Liver (tissue), 9 donors: ENCODE measurements around the gene PATJ. TPM values are rescaled to one million over a fixed set of nuclear protein-coding genes. Genes with fewer than 3 reads are reported as not detected.

Experiments used
- DNase-seq: peaks from one replicate; pipeline ENCODE4 v3.0.0-alpha.2; 2017; ENCODE audit warnings: low spot score
- H3K27ac ChIP-seq, 2 donors: one replicate each; pipeline ENCODE4 v1.7.0; 2013; ENCODE audit warnings: inconsistent platforms in 2 of 2, low read length in 2 of 2, control low read depth in 1 of 2, low read depth in 1 of 2, mild to moderate bottlenecking in 1 of 2
- H3K27me3 ChIP-seq, 4 donors: one replicate each; pipeline versions ENCODE4 v1.6.1 to v1.7.0; 2013; ENCODE audit warnings: low read length in 3 of 4, inconsistent platforms in 1 of 4, mild to moderate bottlenecking in 1 of 4, moderate library complexity in 1 of 4; ENCODE audit not compliant: control insufficient read depth in 4 of 4, insufficient read depth in 4 of 4
- H3K36me3 ChIP-seq, 4 donors: one replicate each; pipeline versions ENCODE4 v1.6.1 to v1.7.0; 2013; ENCODE audit warnings: low read length in 3 of 4, mild to moderate bottlenecking in 3 of 4, low read depth in 1 of 4, moderate library complexity in 1 of 4; ENCODE audit not compliant: control insufficient read depth in 4 of 4, insufficient read depth in 3 of 4
- H3K4me1 ChIP-seq, 4 donors: one replicate each; pipeline versions ENCODE4 v1.6.1 to v1.7.0; 2013; ENCODE audit warnings: low read length in 3 of 4, mild to moderate bottlenecking in 3 of 4, moderate library complexity in 1 of 4; ENCODE audit not compliant: control insufficient read depth in 4 of 4, insufficient read depth in 4 of 4
- H3K4me3 ChIP-seq, 3 donors: one replicate each; pipeline versions ENCODE4 v1.6.1 to v1.7.0; 2013; ENCODE audit warnings: low read length in 3 of 3, control low read depth in 1 of 3, low read depth in 1 of 3, mild to moderate bottlenecking in 1 of 3
- H3K9ac ChIP-seq, 2 donors: one replicate each; pipeline ENCODE4 v1.7.0; 2013; ENCODE audit warnings: low read length in 2 of 2, mild to moderate bottlenecking in 2 of 2, moderate library complexity in 2 of 2, control low read depth in 1 of 2, low read depth in 1 of 2
- H3K9me3 ChIP-seq, 4 donors: one replicate each; pipeline versions ENCODE4 v1.6.1 to v1.7.0; 2013; ENCODE audit warnings: low read length in 3 of 4; ENCODE audit not compliant: control insufficient read depth in 4 of 4
- EGR1 ChIP-seq, 2 donors: IDR thresholded peaks; 2 replicates each; pipeline ENCODE4 v1.6.1; 2016 to 2018; ENCODE audit warnings: antibody characterized with exemption in 2 of 2, low read depth in 2 of 2
- FOXA1 ChIP-seq: IDR thresholded peaks from 2 replicates; pipeline ENCODE4 v1.6.1; 2016; ENCODE audit warnings: antibody characterized with exemption
- FOXA2 ChIP-seq: IDR thresholded peaks from 2 replicates; pipeline ENCODE4 v1.6.1; 2016; ENCODE audit warnings: antibody characterized with exemption
- GABPA ChIP-seq, 2 donors: IDR thresholded peaks in 1 of 2; conservative IDR thresholded peaks in 1 of 2; 2 replicates each; pipeline ENCODE4 v1.6.1; 2016; ENCODE audit warnings: antibody characterized with exemption in 2 of 2, mild to moderate bottlenecking in 1 of 2, moderate library complexity in 1 of 2
- HNF4A ChIP-seq, 2 donors: conservative IDR thresholded peaks; 2 replicates each; pipeline ENCODE4 v1.6.1; 2016; ENCODE audit warnings: antibody characterized with exemption in 2 of 2, mild to moderate bottlenecking in 2 of 2
- HNF4G ChIP-seq: IDR thresholded peaks from 2 replicates; pipeline ENCODE4 v1.6.1; 2016; ENCODE audit warnings: antibody characterized with exemption
- JUND ChIP-seq, 2 donors: IDR thresholded peaks; 2 replicates each; pipeline ENCODE4 v1.6.1; 2016; ENCODE audit warnings: antibody characterized with exemption in 2 of 2
- NR2F2 ChIP-seq: IDR thresholded peaks from 2 replicates; pipeline ENCODE4 v1.6.1; 2016; ENCODE audit warnings: antibody characterized with exemption
- RAD21 ChIP-seq, 2 donors: IDR thresholded peaks; 2 replicates each; pipeline ENCODE4 v1.6.1; 2016; ENCODE audit warnings: antibody characterized with exemption in 2 of 2, mild to moderate bottlenecking in 2 of 2
- RXRA ChIP-seq, 2 donors: IDR thresholded peaks; 2 replicates each; pipeline ENCODE4 v1.6.1; 2017 to 2018; ENCODE audit warnings: antibody characterized with exemption in 2 of 2, mild to moderate bottlenecking in 1 of 2
- SP1 ChIP-seq: IDR thresholded peaks from 2 replicates; pipeline ENCODE4 v1.6.1; 2018; ENCODE audit warnings: antibody characterized with exemption, mild to moderate bottlenecking
- TAF1 ChIP-seq: conservative IDR thresholded peaks from 2 replicates; pipeline ENCODE4 v1.6.1; 2016; ENCODE audit warnings: antibody characterized with exemption, mild to moderate bottlenecking
- YY1 ChIP-seq: IDR thresholded peaks from 2 replicates; pipeline ENCODE4 v1.6.1; 2016; ENCODE audit warnings: antibody characterized with exemption, mild to moderate bottlenecking
- WGBS: extraction: QIAGEN DNeasy Blood & Tissue Kit; methylation state at CpG from one replicate; pipeline ENCODE4 v1.1.7; 2013; 5-methylcytosine and 5-hydroxymethylcytosine counted together
- polyA plus RNA-seq, 2 donors: library from polyadenylated mRNA; stranded (reverse) in 1 of 2; unstranded in 1 of 2; fragments of 200-250 nt in 1 of 2; fragments of >200 nt in 1 of 2; fragmentation: Nextera tagmentation in 1 of 2; extraction: Ambion mirVana in 1 of 2; gene quantifications; one replicate each; pipeline versions ENCODE4 v1.2.1 to v1.2.3, GENCODE V29; 2013 to 2015
- total RNA-seq, 2 donors: library from RNA; depleted of rRNA; stranded (reverse); fragments of >200 nt; gene quantifications; one replicate each; pipeline ENCODE4 v1.2.3, GENCODE V29; 2014
- TF ChIP-seq, protein P1 (sequence below): IDR thresholded peaks from 2 replicates; pipeline ENCODE4 v1.6.1; 2016; ENCODE audit warnings: antibody characterized with exemption
- TF ChIP-seq, protein P2 (sequence below): IDR thresholded peaks from 2 replicates; pipeline ENCODE4 v1.6.1; 2016; ENCODE audit warnings: antibody characterized with exemption
- TF ChIP-seq, protein P3 (sequence below): IDR thresholded peaks from 2 replicates; pipeline ENCODE4 v1.6.1; 2016; ENCODE audit warnings: antibody characterized with exemption
- TF ChIP-seq, protein P4 (sequence below): fragments of 150-350 bp; IDR thresholded peaks from 2 replicates; pipeline ENCODE4 v1.5.1; 2017; ENCODE audit warnings: improper control_type of control experiment, low read depth, low read length; ENCODE audit not compliant: missing input control
- TF ChIP-seq, protein P5 (sequence below): IDR thresholded peaks from 2 replicates; pipeline ENCODE4 v1.6.1; 2016; ENCODE audit warnings: antibody characterized with exemption, mild to moderate bottlenecking
- donor health status: healthy.
- donor health status: healthy.
- donor health status: healthy.
- donor health status: healthy.
- donor health status: healthy.

PATJ gene
- total and polyA plus RNA-seq, 4 donors = 5.7 to 29.8 (median 9.0) TPM

DNA sequence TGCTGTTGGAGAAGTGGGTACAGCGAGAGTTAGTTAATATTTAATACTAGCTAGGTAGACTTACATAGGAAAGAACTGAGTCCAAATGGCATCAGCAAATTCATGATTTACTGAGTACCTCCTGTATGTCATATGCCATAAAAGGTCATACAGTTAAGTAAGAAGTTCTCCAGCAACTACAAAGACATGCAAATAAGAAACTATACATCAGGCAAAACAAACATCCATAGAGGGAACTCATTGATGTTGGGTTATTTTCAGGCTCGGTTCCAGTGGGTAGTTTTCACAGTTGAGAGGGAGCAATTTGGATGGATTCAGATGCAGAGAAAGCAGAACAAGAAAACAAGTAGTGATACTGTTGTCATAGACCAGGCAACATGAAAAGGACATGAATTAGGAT is 287.4 kb downstream of the PATJ start:
- H3K36me3 ChIP-seq = peaks cover 0 to 8% (median 0%) of the 10 kb centered on the region in 4 donors
- no peak overlapping the region for H3K27ac ChIP-seq
- no peaks in the 10 kb centered on the region for H3K4me1 ChIP-seq
- DNase-seq = no peak
- no peak overlapping the region for H3K4me3 ChIP-seq
- no peaks in the 10 kb centered on the region for H3K27me3 ChIP-seq
- WGBS = 90% methylated on average over 2 of the region's 2 CpGs
- no peak overlapping the region for H3K9ac ChIP-seq
- peaks cover 0 to 5% (median under 1%) of the 10 kb centered on the region in 4 donors for H3K9me3 ChIP-seq
- TF ChIP-seq, protein P1, sequence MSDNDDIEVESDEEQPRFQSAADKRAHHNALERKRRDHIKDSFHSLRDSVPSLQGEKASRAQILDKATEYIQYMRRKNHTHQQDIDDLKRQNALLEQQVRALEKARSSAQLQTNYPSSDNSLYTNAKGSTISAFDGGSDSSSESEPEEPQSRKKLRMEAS = no peak
- TF ChIP-seq JUND (IDR thresholded peaks at IDR 0.05) = no peak
- no peak for TF ChIP-seq FOXA2
- TF ChIP-seq RXRA (IDR thresholded peaks at IDR 0.05) = no peak
- no peak for TF ChIP-seq YY1
- no peak for TF ChIP-seq EGR1 (IDR thresholded peaks at IDR 0.05; ENCODE audit: low read depth in 2 of 2)
- TF ChIP-seq, protein P2, sequence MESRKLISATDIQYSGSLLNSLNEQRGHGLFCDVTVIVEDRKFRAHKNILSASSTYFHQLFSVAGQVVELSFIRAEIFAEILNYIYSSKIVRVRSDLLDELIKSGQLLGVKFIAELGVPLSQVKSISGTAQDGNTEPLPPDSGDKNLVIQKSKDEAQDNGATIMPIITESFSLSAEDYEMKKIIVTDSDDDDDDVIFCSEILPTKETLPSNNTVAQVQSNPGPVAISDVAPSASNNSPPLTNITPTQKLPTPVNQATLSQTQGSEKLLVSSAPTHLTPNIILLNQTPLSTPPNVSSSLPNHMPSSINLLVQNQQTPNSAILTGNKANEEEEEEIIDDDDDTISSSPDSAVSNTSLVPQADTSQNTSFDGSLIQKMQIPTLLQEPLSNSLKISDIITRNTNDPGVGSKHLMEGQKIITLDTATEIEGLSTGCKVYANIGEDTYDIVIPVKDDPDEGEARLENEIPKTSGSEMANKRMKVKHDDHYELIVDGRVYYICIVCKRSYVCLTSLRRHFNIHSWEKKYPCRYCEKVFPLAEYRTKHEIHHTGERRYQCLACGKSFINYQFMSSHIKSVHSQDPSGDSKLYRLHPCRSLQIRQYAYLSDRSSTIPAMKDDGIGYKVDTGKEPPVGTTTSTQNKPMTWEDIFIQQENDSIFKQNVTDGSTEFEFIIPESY = no peak
- no peak for TF ChIP-seq NR2F2
- TF ChIP-seq RAD21 (IDR thresholded peaks at IDR 0.05) = no peak
- no peak for TF ChIP-seq GABPA (IDR thresholded peaks at IDR 0.05 in 1 of 2, conservative IDR thresholded peaks at IDR 0.05 in 1 of 2)
- TF ChIP-seq, protein P3, sequence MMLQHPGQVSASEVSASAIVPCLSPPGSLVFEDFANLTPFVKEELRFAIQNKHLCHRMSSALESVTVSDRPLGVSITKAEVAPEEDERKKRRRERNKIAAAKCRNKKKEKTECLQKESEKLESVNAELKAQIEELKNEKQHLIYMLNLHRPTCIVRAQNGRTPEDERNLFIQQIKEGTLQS = no peak
- TF ChIP-seq, protein P4, sequence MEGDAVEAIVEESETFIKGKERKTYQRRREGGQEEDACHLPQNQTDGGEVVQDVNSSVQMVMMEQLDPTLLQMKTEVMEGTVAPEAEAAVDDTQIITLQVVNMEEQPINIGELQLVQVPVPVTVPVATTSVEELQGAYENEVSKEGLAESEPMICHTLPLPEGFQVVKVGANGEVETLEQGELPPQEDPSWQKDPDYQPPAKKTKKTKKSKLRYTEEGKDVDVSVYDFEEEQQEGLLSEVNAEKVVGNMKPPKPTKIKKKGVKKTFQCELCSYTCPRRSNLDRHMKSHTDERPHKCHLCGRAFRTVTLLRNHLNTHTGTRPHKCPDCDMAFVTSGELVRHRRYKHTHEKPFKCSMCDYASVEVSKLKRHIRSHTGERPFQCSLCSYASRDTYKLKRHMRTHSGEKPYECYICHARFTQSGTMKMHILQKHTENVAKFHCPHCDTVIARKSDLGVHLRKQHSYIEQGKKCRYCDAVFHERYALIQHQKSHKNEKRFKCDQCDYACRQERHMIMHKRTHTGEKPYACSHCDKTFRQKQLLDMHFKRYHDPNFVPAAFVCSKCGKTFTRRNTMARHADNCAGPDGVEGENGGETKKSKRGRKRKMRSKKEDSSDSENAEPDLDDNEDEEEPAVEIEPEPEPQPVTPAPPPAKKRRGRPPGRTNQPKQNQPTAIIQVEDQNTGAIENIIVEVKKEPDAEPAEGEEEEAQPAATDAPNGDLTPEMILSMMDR = no peak
- TF ChIP-seq SP1 = no peak
- TF ChIP-seq FOXA1 = no peak
- no peak for TF ChIP-seq HNF4G

DNA sequence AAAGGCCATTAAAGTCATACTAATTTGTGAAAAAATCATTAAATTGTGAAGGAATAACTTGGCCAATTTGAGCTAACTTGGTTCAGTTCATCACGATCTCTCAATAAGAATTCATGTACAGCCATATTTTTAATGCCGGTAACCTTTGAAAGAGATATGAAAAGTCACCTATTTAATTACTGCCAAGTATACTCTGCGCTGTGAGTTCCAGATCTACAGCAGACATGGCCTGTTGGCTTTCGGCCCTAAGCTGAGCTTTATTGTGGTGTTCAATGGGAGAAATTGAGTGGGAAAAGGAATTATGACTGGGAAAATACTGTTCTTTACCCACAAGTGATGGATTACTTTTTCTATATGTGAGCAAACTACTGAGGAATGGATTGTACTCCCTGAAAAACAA is 292.5 kb downstream of the PATJ start:
- H3K27ac ChIP-seq = no peak overlapping the region
- no peak for TF ChIP-seq FOXA1
- TF ChIP-seq, protein P4 = no peak
- no peak for TF ChIP-seq SP1
- TF ChIP-seq, protein P3 = no peak
- TF ChIP-seq HNF4G = no peak
- TF ChIP-seq, protein P1 = no peak
- TF ChIP-seq, protein P5, sequence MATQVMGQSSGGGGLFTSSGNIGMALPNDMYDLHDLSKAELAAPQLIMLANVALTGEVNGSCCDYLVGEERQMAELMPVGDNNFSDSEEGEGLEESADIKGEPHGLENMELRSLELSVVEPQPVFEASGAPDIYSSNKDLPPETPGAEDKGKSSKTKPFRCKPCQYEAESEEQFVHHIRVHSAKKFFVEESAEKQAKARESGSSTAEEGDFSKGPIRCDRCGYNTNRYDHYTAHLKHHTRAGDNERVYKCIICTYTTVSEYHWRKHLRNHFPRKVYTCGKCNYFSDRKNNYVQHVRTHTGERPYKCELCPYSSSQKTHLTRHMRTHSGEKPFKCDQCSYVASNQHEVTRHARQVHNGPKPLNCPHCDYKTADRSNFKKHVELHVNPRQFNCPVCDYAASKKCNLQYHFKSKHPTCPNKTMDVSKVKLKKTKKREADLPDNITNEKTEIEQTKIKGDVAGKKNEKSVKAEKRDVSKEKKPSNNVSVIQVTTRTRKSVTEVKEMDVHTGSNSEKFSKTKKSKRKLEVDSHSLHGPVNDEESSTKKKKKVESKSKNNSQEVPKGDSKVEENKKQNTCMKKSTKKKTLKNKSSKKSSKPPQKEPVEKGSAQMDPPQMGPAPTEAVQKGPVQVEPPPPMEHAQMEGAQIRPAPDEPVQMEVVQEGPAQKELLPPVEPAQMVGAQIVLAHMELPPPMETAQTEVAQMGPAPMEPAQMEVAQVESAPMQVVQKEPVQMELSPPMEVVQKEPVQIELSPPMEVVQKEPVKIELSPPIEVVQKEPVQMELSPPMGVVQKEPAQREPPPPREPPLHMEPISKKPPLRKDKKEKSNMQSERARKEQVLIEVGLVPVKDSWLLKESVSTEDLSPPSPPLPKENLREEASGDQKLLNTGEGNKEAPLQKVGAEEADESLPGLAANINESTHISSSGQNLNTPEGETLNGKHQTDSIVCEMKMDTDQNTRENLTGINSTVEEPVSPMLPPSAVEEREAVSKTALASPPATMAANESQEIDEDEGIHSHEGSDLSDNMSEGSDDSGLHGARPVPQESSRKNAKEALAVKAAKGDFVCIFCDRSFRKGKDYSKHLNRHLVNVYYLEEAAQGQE = no peak
- TF ChIP-seq FOXA2 = no peak
- no peak for TF ChIP-seq HNF4A (conservative IDR thresholded peaks at IDR 0.05)
- TF ChIP-seq RAD21 (IDR thresholded peaks at IDR 0.05) = no peak
- TF ChIP-seq GABPA (IDR thresholded peaks at IDR 0.05 in 1 of 2, conservative IDR thresholded peaks at IDR 0.05 in 1 of 2) = no peak
- no peak for TF ChIP-seq NR2F2
- no peak for TF ChIP-seq JUND (IDR thresholded peaks at IDR 0.05)
- TF ChIP-seq, protein P2 = no peak
- no peak for TF ChIP-seq YY1
- TF ChIP-seq TAF1 = no peak
- no peak for TF ChIP-seq EGR1 (IDR thresholded peaks at IDR 0.05; ENCODE audit: low read depth in 2 of 2)
- TF ChIP-seq RXRA (IDR thresholded peaks at IDR 0.05) = no peak
- H3K9ac ChIP-seq = no peak overlapping the region
- no peak for DNase-seq
- H3K27me3 ChIP-seq = no peaks in the 10 kb centered on the region
- H3K36me3 ChIP-seq = peaks cover 0 to under 1% (median 0%) of the 10 kb centered on the region in 4 donors
- H3K4me3 ChIP-seq = no peak overlapping the region
- H3K4me1 ChIP-seq = no peaks in the 10 kb centered on the region
- WGBS = 87% methylated on average over 4 of the region's 4 CpGs
- no peaks in the 10 kb centered on the region for H3K9me3 ChIP-seq
